C4-2B (cell line): Measurements from ENCODE around the gene KLRK1.

Experiments
- CTCF ChIP-seq: fragments of 450-650 bp; conservative IDR thresholded peaks from 2 replicates; pipeline ENCODE4 v1.5.1; 2017; ENCODE audit warnings: mild to moderate bottlenecking
- ZFX ChIP-seq: fragments of 450-650 bp; IDR thresholded peaks from 2 replicates; pipeline ENCODE4 v1.6.1; 2017

GRCh38 chr12:10361084-10361483 is 28.8 kb downstream of the KLRK1 start:
- TF ChIP-seq CTCF, result no peak
- no peak for TF ChIP-seq ZFX
